Suprapubic skin (tissue), 4 donors: ENCODE results near the gene STX5. TPM values are rescaled to one million over a fixed set of nuclear protein-coding genes. Genes with fewer than 3 reads are reported as not detected.

ENCODE experiments used
- DNase-seq, 2 donors: peaks; one replicate each; pipeline ENCODE4 v3.0.0-alpha.2; 2019; ENCODE audit warnings: low spot score in 2 of 2
- H3K27ac ChIP-seq: fragments of 200-600 bp; sonication (generic); one replicate; pipeline ENCODE4 v1.5.1; 2019
- H3K27me3 ChIP-seq: fragments of 200-600 bp; sonication (generic); one replicate; pipeline ENCODE4 v1.5.1; 2019
- H3K36me3 ChIP-seq: fragments of 200-600 bp; sonication (generic); one replicate; pipeline ENCODE4 v1.5.1; 2019
- H3K4me1 ChIP-seq: fragments of 200-600 bp; sonication (generic); one replicate; pipeline ENCODE4 v1.5.1; 2019
- H3K4me3 ChIP-seq: fragments of 200-600 bp; sonication (generic); one replicate; pipeline ENCODE4 v1.5.1; 2019; ENCODE audit warnings: mild to moderate bottlenecking
- H3K9me3 ChIP-seq: fragments of 200-600 bp; sonication (generic); one replicate; pipeline ENCODE4 v1.5.1; 2019
- EP300 ChIP-seq: sonication (generic); formaldehyde crosslinking; IDR thresholded peaks from one replicate; pipeline ENCODE4 v1.6.1; 2017; ENCODE audit warnings: antibody characterized with exemption
- POLR2A ChIP-seq, 2 donors: fragments of 450-650 bp; IDR thresholded peaks; one replicate each; pipeline ENCODE4 v1.6.1; 2017; ENCODE audit warnings: antibody characterized with exemption in 2 of 2, mild to moderate bottlenecking in 2 of 2, moderate library complexity in 2 of 2
- POLR2AphosphoS5 ChIP-seq, 3 donors: sonication (generic); formaldehyde crosslinking; IDR thresholded peaks; one replicate each; pipeline ENCODE4 v1.6.1; 2017; ENCODE audit warnings: antibody characterized with exemption in 3 of 3
- WGBS: methylation state at CpG from one replicate; pipeline ENCODE4 v1.1.5; 2018; 5-methylcytosine and 5-hydroxymethylcytosine counted together
- total RNA-seq, 4 donors: library from RNA; depleted of rRNA; stranded (reverse); fragments of >200 nt; gene quantifications; one replicate each; pipeline ENCODE4 v1.1.0, GENCODE V29; 2016
- TF ChIP-seq, protein P1 (sequence below), 2 donors: fragments of 200-600 bp in 1 of 2; fragments of 450-650 bp in 1 of 2; sonication (generic) in 1 of 2; IDR thresholded peaks; one replicate each; pipeline ENCODE4 v1.5.1; 2016 to 2019; ENCODE audit warnings: antibody characterized with exemption in 2 of 2, mild to moderate bottlenecking in 1 of 2, moderate library complexity in 1 of 2

Gene STX5
- total RNA-seq, 4 donors from 2014 or later, result 26.8 to 47.8 (median 43.2) TPM

DNA sequence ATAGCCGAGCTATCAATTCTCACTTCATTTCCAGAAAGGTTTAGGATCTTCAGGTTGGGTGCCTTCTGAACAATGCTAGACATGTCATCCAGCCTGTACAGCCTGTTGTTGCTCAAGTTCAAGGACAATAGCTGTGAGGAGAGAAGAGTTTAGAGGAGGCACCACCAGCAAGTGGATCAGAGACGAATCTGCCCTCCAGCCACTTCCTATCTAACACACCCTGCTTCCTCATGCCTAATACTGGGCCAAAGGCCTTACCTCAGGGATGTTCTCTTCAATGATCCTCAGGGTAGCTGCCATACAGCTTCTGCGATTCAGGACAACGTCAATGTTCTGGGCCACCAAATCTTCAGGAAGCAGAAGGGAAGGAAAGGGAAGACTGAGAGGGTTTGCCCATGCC, 30.8 kb downstream of the STX5 start:
- WGBS, result 86% methylated on average over 4 of the region's 4 CpGs
- Histone ChIP-seq H3K4me1 (peaks cover 20% of the 10 kb centered on the region), H3K4me3 (no peak overlapping the region), H3K27me3 (no peaks in the 10 kb centered on the region), H3K9me3 (no peaks in the 10 kb centered on the region), H3K27ac (no peak overlapping the region), H3K36me3 (peaks cover 74% of the 10 kb centered on the region)
- TF ChIP-seq POLR2A (IDR thresholded peaks at IDR 0.05) (no peak), EP300 (no peak), POLR2AphosphoS5 (IDR thresholded peaks at IDR 0.05) (no peak)
- TF ChIP-seq, protein P1, sequence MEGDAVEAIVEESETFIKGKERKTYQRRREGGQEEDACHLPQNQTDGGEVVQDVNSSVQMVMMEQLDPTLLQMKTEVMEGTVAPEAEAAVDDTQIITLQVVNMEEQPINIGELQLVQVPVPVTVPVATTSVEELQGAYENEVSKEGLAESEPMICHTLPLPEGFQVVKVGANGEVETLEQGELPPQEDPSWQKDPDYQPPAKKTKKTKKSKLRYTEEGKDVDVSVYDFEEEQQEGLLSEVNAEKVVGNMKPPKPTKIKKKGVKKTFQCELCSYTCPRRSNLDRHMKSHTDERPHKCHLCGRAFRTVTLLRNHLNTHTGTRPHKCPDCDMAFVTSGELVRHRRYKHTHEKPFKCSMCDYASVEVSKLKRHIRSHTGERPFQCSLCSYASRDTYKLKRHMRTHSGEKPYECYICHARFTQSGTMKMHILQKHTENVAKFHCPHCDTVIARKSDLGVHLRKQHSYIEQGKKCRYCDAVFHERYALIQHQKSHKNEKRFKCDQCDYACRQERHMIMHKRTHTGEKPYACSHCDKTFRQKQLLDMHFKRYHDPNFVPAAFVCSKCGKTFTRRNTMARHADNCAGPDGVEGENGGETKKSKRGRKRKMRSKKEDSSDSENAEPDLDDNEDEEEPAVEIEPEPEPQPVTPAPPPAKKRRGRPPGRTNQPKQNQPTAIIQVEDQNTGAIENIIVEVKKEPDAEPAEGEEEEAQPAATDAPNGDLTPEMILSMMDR (IDR thresholded peaks at IDR 0.05), result no peak
- DNase-seq, result no peak

DNA sequence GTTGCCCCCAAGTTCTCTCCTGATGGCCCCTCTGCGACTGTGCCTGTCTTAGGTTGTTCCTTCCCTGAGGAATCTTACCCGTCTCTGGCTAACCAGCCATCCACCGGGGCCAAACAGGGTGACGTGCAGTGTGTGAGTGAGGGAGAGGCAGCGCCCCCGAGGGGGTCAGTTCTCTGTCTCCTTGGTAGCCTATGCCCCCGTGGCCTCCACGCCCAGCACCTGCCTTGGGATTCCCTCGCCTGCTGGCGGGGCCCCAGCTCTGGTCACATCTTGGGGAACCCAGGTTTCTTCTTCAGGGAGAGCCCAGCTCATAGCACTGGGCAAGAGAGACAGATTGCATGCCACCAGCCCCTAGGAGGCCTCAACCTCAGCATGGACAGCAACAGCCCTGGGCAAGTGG, 32.4 kb downstream of the STX5 start:
- H3K9me3 ChIP-seq, result no peaks in the 10 kb centered on the region
- peaks cover 90% of the 10 kb centered on the region for H3K36me3 ChIP-seq
- H3K4me1 ChIP-seq, result peaks cover 15% of the 10 kb centered on the region
- DNase-seq, result no peak
- no peak overlapping the region for H3K4me3 ChIP-seq
- no peaks in the 10 kb centered on the region for H3K27me3 ChIP-seq
- H3K27ac ChIP-seq, result no peak overlapping the region
- TF ChIP-seq POLR2A (IDR thresholded peaks at IDR 0.05) (no peak), EP300 (no peak), POLR2AphosphoS5 (IDR thresholded peaks at IDR 0.05) (no peak)
- TF ChIP-seq, protein P1 (IDR thresholded peaks at IDR 0.05), result no peak
- WGBS, result 95% methylated on average over 4 of the region's 10 CpGs

DNA sequence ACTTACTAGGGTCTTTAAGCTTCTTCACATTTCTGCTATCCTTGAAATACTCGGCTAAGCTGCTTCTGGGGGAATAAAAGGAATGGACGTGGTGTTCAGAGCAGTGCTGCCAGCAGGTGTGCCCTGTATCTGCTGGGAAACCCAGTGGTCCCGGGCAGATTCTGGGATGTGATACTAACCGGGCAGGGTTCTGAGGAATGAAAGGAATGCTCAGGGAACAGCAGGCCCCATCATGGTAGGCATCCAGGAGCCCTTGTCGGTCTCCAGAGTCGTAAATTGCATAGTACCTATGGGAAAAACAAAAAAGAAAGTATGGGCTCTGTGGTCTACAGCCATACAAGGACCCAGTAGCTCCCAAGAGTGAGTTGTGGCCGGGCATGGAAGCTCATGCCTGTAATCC, 35.6 kb downstream of the STX5 start:
- H3K4me3 ChIP-seq, result no peak overlapping the region
- no peaks in the 10 kb centered on the region for H3K9me3 ChIP-seq
- peaks cover 88% of the 10 kb centered on the region for H3K36me3 ChIP-seq
- no peak overlapping the region for H3K27ac ChIP-seq
- TF ChIP-seq, protein P1 (IDR thresholded peaks at IDR 0.05), result no peak
- no peak for TF ChIP-seq POLR2AphosphoS5 (IDR thresholded peaks at IDR 0.05)
- TF ChIP-seq POLR2A (IDR thresholded peaks at IDR 0.05), result no peak
- no peak for TF ChIP-seq EP300
- no peaks in the 10 kb centered on the region for H3K27me3 ChIP-seq
- peaks cover 15% of the 10 kb centered on the region for H3K4me1 ChIP-seq
- 86% methylated on average over 7 of the region's 7 CpGs for WGBS
- DNase-seq, result no peak

DNA sequence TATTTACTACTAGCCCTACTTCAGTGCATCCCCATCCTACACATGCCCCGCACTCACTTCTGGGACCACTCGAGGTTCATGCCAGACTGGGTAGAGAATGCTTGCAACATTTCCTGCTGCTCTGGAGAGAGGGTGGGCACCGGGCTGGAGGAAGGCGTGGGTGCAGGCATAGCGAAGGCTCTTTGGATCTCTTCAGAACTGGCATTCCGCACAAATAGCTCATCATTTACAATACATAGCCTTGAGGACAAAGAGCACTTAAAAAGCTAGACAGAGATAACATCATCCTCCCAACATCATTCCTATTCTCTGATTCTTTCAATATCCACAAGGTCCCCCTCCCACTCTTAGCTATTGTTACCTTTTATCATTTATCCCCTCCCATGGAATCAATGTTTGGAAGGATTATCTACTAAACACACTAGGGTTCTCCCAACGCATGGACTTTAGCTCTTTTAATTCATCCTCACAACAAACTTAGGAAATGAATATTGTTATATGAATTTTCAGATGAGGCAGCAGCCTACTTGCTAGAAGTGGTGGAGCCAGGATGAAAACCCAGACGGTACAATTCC, 37.6 kb downstream of the STX5 start:
- no peak overlapping the region for H3K27ac ChIP-seq

DNA sequence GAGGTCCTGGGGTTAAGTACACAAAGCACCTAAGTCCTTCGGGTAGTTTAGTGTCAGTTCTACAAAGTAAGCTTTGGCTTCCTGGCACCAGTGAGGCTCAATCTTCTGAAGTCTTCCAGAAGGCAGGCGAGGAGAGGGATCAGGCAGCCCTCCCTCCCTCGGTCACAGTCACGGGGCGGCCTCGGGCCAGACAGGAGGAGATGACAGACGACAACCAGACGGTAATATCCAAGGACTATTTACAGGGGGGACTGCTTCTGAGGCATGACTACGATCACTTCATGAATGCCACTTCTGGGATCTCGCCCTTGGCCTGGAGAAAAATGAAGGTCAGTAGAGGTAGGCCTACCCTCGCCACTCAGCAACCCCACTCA, 39.7 kb downstream of the STX5 start:
- Histone ChIP-seq H3K4me3 (peak overlapping the region; percentile 92), H3K36me3 (peaks cover 59% of the 10 kb centered on the region), H3K27me3 (no peaks in the 10 kb centered on the region), H3K9me3 (no peaks in the 10 kb centered on the region), H3K27ac (peak overlapping the region; percentile 91), H3K4me1 (peaks cover 48% of the 10 kb centered on the region)
- 20% methylated on average over 8 of the region's 11 CpGs for WGBS
- DNase-seq, result no peak
- TF ChIP-seq POLR2A (IDR thresholded peaks at IDR 0.05) (no peak), EP300 (no peak), POLR2AphosphoS5 (IDR thresholded peaks at IDR 0.05) (no peak)
- TF ChIP-seq, protein P1 (IDR thresholded peaks at IDR 0.05), result no peak

More for the DNA sequence above, 37.6 kb downstream of the STX5 start:
- TF ChIP-seq EP300 (no peak), POLR2A (IDR thresholded peaks at IDR 0.05) (no peak), POLR2AphosphoS5 (IDR thresholded peaks at IDR 0.05) (no peak)
- TF ChIP-seq, protein P1 (IDR thresholded peaks at IDR 0.05), result no peak
- no peak for DNase-seq
- no peak overlapping the region for H3K4me3 ChIP-seq
- H3K36me3 ChIP-seq, result peaks cover 75% of the 10 kb centered on the region
- no peaks in the 10 kb centered on the region for H3K9me3 ChIP-seq
- WGBS, result 79% methylated on average over 8 of the region's 8 CpGs
- H3K4me1 ChIP-seq, result peaks cover 33% of the 10 kb centered on the region
- no peaks in the 10 kb centered on the region for H3K27me3 ChIP-seq
